A549 (cell line): ENCODE results near the gene MAP3K9.

Experiments
- BHLHE40 ChIP-seq: IDR thresholded peaks from 2 replicates; pipeline ENCODE4 v1.6.1; 2012; ENCODE audit warnings: low read depth, low read length, inconsistent platforms
- CHD2 ChIP-seq: fragments of 150-350 bp; IDR thresholded peaks from 2 replicates; pipeline ENCODE4 v1.6.1; 2014; ENCODE audit warnings: low read length; ENCODE audit not compliant: partially characterized antibody
- CTCF ChIP-seq: fragments of >200 bp; sonication (Bioruptor Twin); formaldehyde crosslinking; IDR thresholded peaks from 3 replicates; pipeline ENCODE4 v1.5.1; 2016
- EP300 ChIP-seq, 2 experiments: fragments of >200 bp; sonication (Bioruptor Twin); formaldehyde crosslinking; IDR thresholded peaks; 2 replicates in 1 of 2; 3 replicates in 1 of 2; pipeline ENCODE4 v1.6.1; 2016 to 2017
- ESRRA ChIP-seq: fragments of 150-350 bp; IDR thresholded peaks from 2 replicates; pipeline ENCODE4 v1.6.1; 2014; ENCODE audit warnings: mild to moderate bottlenecking, low read length, borderline replicate concordance
- MAX ChIP-seq: IDR thresholded peaks from 2 replicates; pipeline ENCODE4 v1.6.1; 2012
- MAZ ChIP-seq: fragments of 150-350 bp; IDR thresholded peaks from 2 replicates; pipeline ENCODE4 v1.6.1; 2014; ENCODE audit warnings: antibody characterized with exemption, low read depth, low read length, borderline replicate concordance
- MYC ChIP-seq: IDR thresholded peaks from 2 replicates; pipeline ENCODE4 v1.6.1; 2012; ENCODE audit warnings: mild to moderate bottlenecking, inconsistent platforms, low read length, improper control_type of control experiment, borderline replicate concordance
- RCOR1 ChIP-seq: fragments of 150-350 bp; IDR thresholded peaks from 2 replicates; pipeline ENCODE4 v1.6.1; 2014; ENCODE audit warnings: antibody characterized with exemption, low read length, low read depth
- REST ChIP-seq: fragments of 200-600 bp; sonication (generic); IDR thresholded peaks from 2 replicates; pipeline ENCODE4 v1.6.1; 2016; ENCODE audit warnings: antibody characterized with exemption, mild to moderate bottlenecking, moderate library complexity
- RFX5 ChIP-seq: fragments of 450-650 bp; IDR thresholded peaks from 2 replicates; pipeline ENCODE4 v1.7.1; 2014; ENCODE audit warnings: antibody characterized with exemption, mild to moderate bottlenecking, moderate library complexity
- SMC3 ChIP-seq: fragments of >200 bp; sonication (Bioruptor Twin); formaldehyde crosslinking; IDR thresholded peaks from 3 replicates; pipeline ENCODE4 v1.6.1; 2018; ENCODE audit warnings: inconsistent platforms
- SREBF2 ChIP-seq: fragments of 450-650 bp; IDR thresholded peaks from 2 replicates; pipeline ENCODE4 v1.6.1; 2014; ENCODE audit warnings: mild to moderate bottlenecking, moderate library complexity
- TFCP2L1 ChIP-seq: fragments of 250-450 bp; sonication (Bioruptor Pico); IDR thresholded peaks from 2 replicates; pipeline ENCODE4 v1.5.0; 2021; ENCODE audit warnings: mild to moderate bottlenecking

GRCh38 chr14:70723276-70723675 lies 86.0 kb downstream of the MAP3K9 start:
- no peak for TF ChIP-seq MAZ
- no peak for TF ChIP-seq CTCF
- TF ChIP-seq MYC = no peak
- no peak for TF ChIP-seq BHLHE40
- no peak for TF ChIP-seq CHD2
- TF ChIP-seq SREBF2 = no peak
- no peak for TF ChIP-seq REST
- no peak for TF ChIP-seq TFCP2L1 (CRISPR knock-in tag)
- TF ChIP-seq RCOR1 = no peak
- no peak for TF ChIP-seq SMC3
- TF ChIP-seq ESRRA = no peak
- no peak for TF ChIP-seq MAX
- TF ChIP-seq RFX5 = no peak
- TF ChIP-seq EP300 (IDR thresholded peaks at IDR 0.05) = no peak
